Measurements from ENCODE around the gene GGT5.

DNA sequence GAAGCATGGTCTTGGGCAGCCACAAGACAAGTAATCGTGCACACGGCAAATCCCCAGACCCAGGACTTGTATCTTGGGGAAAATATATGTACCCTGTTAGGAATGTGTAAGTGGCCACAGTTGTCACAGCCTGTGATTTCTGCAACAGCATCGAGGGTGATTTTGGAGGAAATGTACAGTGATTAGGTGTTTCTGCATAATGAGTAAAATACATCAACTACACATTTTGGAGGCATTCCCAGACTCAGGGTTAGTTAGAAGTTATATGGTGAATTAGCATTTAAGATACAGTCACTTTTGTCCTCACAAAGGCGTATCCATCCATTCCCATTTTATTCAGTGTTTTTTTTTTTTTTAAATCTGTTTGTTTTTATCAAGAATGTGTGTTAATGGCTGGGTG, 35.2 kb downstream of the GGT5 start:
- TF ChIP-seq CTCF (IDR thresholded peaks at IDR 0.05): no peak
- no peak for TF ChIP-seq POLR2A (IDR thresholded peaks at IDR 0.05)

Data from right lobe of liver (tissue), 4 donors.